H1 (cell line): Measurements from ENCODE around the gene MCM6. TPM values are rescaled to one million over a fixed set of nuclear protein-coding genes. Genes with fewer than 3 reads are reported as not detected.

ENCODE experiments used
- BACH1 ChIP-seq: IDR thresholded peaks from 2 replicates; pipeline ENCODE4 v1.6.1; 2012; ENCODE audit warnings: low read length, improper control_type of control experiment
- BCL11A ChIP-seq, 2 experiments: IDR thresholded peaks; one replicate each; pipeline ENCODE4 v1.6.1; 2011; ENCODE audit warnings: low read depth in 2 of 2, low read length in 2 of 2, mild to moderate bottlenecking in 2 of 2
- BRCA1 ChIP-seq: IDR thresholded peaks from 2 replicates; pipeline ENCODE4 v1.6.1; 2012; ENCODE audit warnings: low read depth, low read length, improper control_type of control experiment
- HDAC2 ChIP-seq, 2 experiments: fragments of 300-600 bp in 1 of 2; sonication (generic) in 1 of 2; IDR thresholded peaks; 2 replicates each; pipeline ENCODE4 v1.6.1; 2011 to 2012; ENCODE audit warnings: low read depth in 2 of 2, low read length in 2 of 2, mild to moderate bottlenecking in 2 of 2, moderate library complexity in 2 of 2, borderline replicate concordance in 1 of 2, inconsistent platforms in 1 of 2
- KDM1A ChIP-seq: fragments of 200-600, 300-600 bp; sonication (generic); IDR thresholded peaks from 2 replicates; pipeline ENCODE4 v1.7.1; 2016; ENCODE audit warnings: mild to moderate bottlenecking, low read length, borderline replicate concordance
- KDM5A ChIP-seq: fragments of 200-600 bp; IDR thresholded peaks from 2 replicates; pipeline ENCODE4 v1.7.1; 2012; ENCODE audit warnings: mild to moderate bottlenecking, low read length, inconsistent platforms, mixed read lengths
- NRF1 ChIP-seq: IDR thresholded peaks from 2 replicates; pipeline ENCODE4 v1.6.1; 2011; ENCODE audit warnings: mild to moderate bottlenecking, low read depth, low read length, improper control_type of control experiment
- PHF8 ChIP-seq: fragments of 200-600 bp; sonication (generic); conservative IDR thresholded peaks from 2 replicates; pipeline ENCODE4 v1.7.1; 2012; ENCODE audit warnings: low read depth, mild to moderate bottlenecking, inconsistent platforms, low read length, moderate library complexity
- POLR2A ChIP-seq, 2 experiments: IDR thresholded peaks; 1 replicate in 1 of 2; 2 replicates in 1 of 2; pipeline ENCODE4 v1.6.1; 2011; ENCODE audit warnings: low read depth in 2 of 2, low read length in 2 of 2, mild to moderate bottlenecking in 2 of 2; ENCODE audit errors: control extremely low read depth in 1 of 2
- POLR2AphosphoS5 ChIP-seq: IDR thresholded peaks from 2 replicates; pipeline ENCODE4 v1.6.1; 2011; ENCODE audit warnings: low read depth, low read length
- RFX5 ChIP-seq: IDR thresholded peaks from 2 replicates; pipeline ENCODE4 v1.6.1; 2011; ENCODE audit warnings: low read depth, low read length, improper control_type of control experiment, borderline replicate concordance
- RNF2 ChIP-seq: fragments of 200-900, 300-1000 bp; sonication (generic); IDR thresholded peaks from 2 replicates; pipeline ENCODE4 v1.7.1; 2016; ENCODE audit warnings: borderline replicate concordance, low read depth, mild to moderate bottlenecking, antibody characterized with exemption, low read length; ENCODE audit not compliant: poor library complexity, severe bottlenecking; ENCODE audit errors: missing control alignments
- SIN3A ChIP-seq, 2 experiments: IDR thresholded peaks in 1 of 2; conservative IDR thresholded peaks in 1 of 2; 2 replicates each; pipeline ENCODE4 v1.6.1; 2011 to 2012; ENCODE audit warnings: low read length in 2 of 2, improper control_type of control experiment in 1 of 2, low read depth in 1 of 2, mild to moderate bottlenecking in 1 of 2
- SP1 ChIP-seq: IDR thresholded peaks from 2 replicates; pipeline ENCODE4 v1.6.1; 2011; ENCODE audit warnings: low read depth, low read length
- SP4 ChIP-seq: IDR thresholded peaks from 2 replicates; pipeline ENCODE4 v1.6.1; 2012; ENCODE audit warnings: low read length, inconsistent platforms
- TAF1 ChIP-seq: IDR thresholded peaks from 2 replicates; pipeline ENCODE4 v1.6.1; 2011; ENCODE audit warnings: mild to moderate bottlenecking, low read depth, low read length
- TBP ChIP-seq: IDR thresholded peaks from 2 replicates; pipeline ENCODE4 v1.6.1; 2011; ENCODE audit warnings: low read depth, low read length, improper control_type of control experiment
- ZNF274 ChIP-seq: IDR thresholded peaks from 2 replicates; pipeline ENCODE4 v1.7.0; 2012; ENCODE audit warnings: low read length, borderline replicate concordance; ENCODE audit errors: extremely low read depth
- polyA plus RNA-seq, 7 experiments: library from polyadenylated mRNA; depleted of rRNA in 3 of 7; stranded (reverse) in 5 of 7; unstranded in 2 of 7; fragments of >200 nt in 5 of 7; fragments of 200-250 nt in 2 of 7; gene quantifications; 1 replicate in 5 of 7; 2 replicates in 1 of 7; 4 replicates in 1 of 7; pipeline versions ENCODE4 v1.2.1 to v1.2.3, GENCODE V29; 2011 to 2013; ENCODE audit warnings: missing spikeins in 2 of 7, mixed read lengths in 2 of 7
- total RNA-seq: library from RNA; stranded (reverse); fragmentation: NEBNext Ultra II Directional; extraction: Animal tissue kit (Norgen Biotek cat#: 25700); gene quantifications from 2 replicates; pipeline ENCODE4 v1.2.1, GENCODE V29; 2021
- TF ChIP-seq, protein P1 (sequence below), 3 experiments: IDR thresholded peaks; 1 replicate in 2 of 3; 2 replicates in 1 of 3; pipeline versions ENCODE4 v1.5.1 to v1.6.1; 2011; ENCODE audit warnings: low read length in 3 of 3, mild to moderate bottlenecking in 3 of 3, inconsistent platforms in 2 of 3, low read depth in 1 of 3, moderate library complexity in 1 of 3; ENCODE audit not compliant: insufficient read depth in 1 of 3; ENCODE audit errors: control extremely low read depth in 1 of 3
- TF ChIP-seq, protein P2 (sequence below): IDR thresholded peaks from 2 replicates; pipeline ENCODE4 v1.6.1; 2011; ENCODE audit warnings: low read length, improper control_type of control experiment

Gene MCM6
- total and polyA plus RNA-seq, 2 of the 8 experiments (the other 6 are each of a cell fraction or from before 2014, with no cell fraction given): 60.2 to 134 TPM

- no peak for TF ChIP-seq SIN3A (conservative IDR thresholded peaks at IDR 0.05 in 1 of 2, IDR thresholded peaks at IDR 0.05 in 1 of 2; ENCODE audit: low read depth in 1 of 2, low read length in 2 of 2)
- TF ChIP-seq RFX5: no peak
- peak; percentile 63 for TF ChIP-seq POLR2AphosphoS5
- TF ChIP-seq POLR2A (IDR thresholded peaks at IDR 0.05; ENCODE audit: control extremely low read depth in 1 of 2, low read depth in 2 of 2, low read length in 2 of 2): peak in 1 of 2 experiments; percentile 82; a peak in 2 of 3 replicates
- TF ChIP-seq TBP: peak; percentile 83; the same call in 1 of the 2 replicates
- TF ChIP-seq ZNF274: no peak
- peak; percentile 57; the same call in 1 of the 2 replicates for TF ChIP-seq SP1
- TF ChIP-seq, protein P1, sequence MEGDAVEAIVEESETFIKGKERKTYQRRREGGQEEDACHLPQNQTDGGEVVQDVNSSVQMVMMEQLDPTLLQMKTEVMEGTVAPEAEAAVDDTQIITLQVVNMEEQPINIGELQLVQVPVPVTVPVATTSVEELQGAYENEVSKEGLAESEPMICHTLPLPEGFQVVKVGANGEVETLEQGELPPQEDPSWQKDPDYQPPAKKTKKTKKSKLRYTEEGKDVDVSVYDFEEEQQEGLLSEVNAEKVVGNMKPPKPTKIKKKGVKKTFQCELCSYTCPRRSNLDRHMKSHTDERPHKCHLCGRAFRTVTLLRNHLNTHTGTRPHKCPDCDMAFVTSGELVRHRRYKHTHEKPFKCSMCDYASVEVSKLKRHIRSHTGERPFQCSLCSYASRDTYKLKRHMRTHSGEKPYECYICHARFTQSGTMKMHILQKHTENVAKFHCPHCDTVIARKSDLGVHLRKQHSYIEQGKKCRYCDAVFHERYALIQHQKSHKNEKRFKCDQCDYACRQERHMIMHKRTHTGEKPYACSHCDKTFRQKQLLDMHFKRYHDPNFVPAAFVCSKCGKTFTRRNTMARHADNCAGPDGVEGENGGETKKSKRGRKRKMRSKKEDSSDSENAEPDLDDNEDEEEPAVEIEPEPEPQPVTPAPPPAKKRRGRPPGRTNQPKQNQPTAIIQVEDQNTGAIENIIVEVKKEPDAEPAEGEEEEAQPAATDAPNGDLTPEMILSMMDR (IDR thresholded peaks at IDR 0.05; ENCODE audit: control extremely low read depth in 1 of 3, insufficient read depth in 1 of 3, low read depth in 1 of 3, low read length in 3 of 3): no peak
- peak; percentile 85 for TF ChIP-seq NRF1
- TF ChIP-seq KDM1A: no peak
- no peak for TF ChIP-seq RNF2
- peak; percentile 69; the same call in 1 of the 2 replicates for TF ChIP-seq SP4
- TF ChIP-seq, protein P2, sequence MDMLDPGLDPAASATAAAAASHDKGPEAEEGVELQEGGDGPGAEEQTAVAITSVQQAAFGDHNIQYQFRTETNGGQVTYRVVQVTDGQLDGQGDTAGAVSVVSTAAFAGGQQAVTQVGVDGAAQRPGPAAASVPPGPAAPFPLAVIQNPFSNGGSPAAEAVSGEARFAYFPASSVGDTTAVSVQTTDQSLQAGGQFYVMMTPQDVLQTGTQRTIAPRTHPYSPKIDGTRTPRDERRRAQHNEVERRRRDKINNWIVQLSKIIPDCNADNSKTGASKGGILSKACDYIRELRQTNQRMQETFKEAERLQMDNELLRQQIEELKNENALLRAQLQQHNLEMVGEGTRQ: no peak
- 0 out of 2 replicates have a peak, but pooled peaks have one; percentile 50 for TF ChIP-seq KDM5A
- no peak for TF ChIP-seq BACH1
- 0 out of 4 replicates have a peak, but pooled peaks of 1 of the 2 experiments have one; percentile 48 for TF ChIP-seq HDAC2 (IDR thresholded peaks at IDR 0.05; ENCODE audit: borderline replicate concordance in 1 of 2, low read depth in 2 of 2, low read length in 2 of 2)
- peak; percentile 88 for TF ChIP-seq TAF1
- peak; percentile 91 for TF ChIP-seq PHF8
- no peak for TF ChIP-seq BCL11A (IDR thresholded peaks at IDR 0.05; ENCODE audit: low read depth in 2 of 2, low read length in 2 of 2)
- TF ChIP-seq BRCA1: no peak
Observed at GRCh38 chr2:135876066-135876711, at the start of gene MCM6 (continued).
